Activated CD4-positive, alpha-beta memory T cell treated with anti-CD3 and anti-CD28 coated beads, Interleukin-2, amount 10 ng/mL, durations not matched to agents 7 days and 5 days (primary cell): ENCODE results near the gene KCNJ18. TPM values are rescaled to one million over a fixed set of nuclear protein-coding genes. Genes with fewer than 3 reads are reported as not detected.
"Not testable (repeated sequence)": the region's sequence is repeated elsewhere in the genome, so short reads cannot be mapped to it uniquely, and the experiment has no call there.

Experiments
- CTCF ChIA-PET: fragments of 350-600 bp; sonication (Branson Sonifier 250); formaldehyde crosslinking; loops from one replicate; lab custom pipeline; 2021; ENCODE audit warnings: antibody characterized with exemption, inconsistent platforms; lab: Charles Lee
- POLR2A ChIA-PET: fragments of 350-600 bp; sonication (Branson Sonifier 250); formaldehyde crosslinking; loops from one replicate; lab custom pipeline; 2021; ENCODE audit warnings: antibody characterized with exemption; lab: Charles Lee
- DNase-seq: peaks from one replicate; pipeline ENCODE4 v3.0.0-alpha.2; 2020
- H3K27ac Mint-ChIP-seq: one replicate; pipeline ENCODE4 v1.8.0; 2021; ENCODE audit warnings: mild to moderate bottlenecking, mixed read lengths
- H3K27me3 Mint-ChIP-seq: one replicate; pipeline ENCODE4 v1.8.0; 2021; ENCODE audit warnings: mixed read lengths
- H3K36me3 Mint-ChIP-seq: one replicate; pipeline ENCODE4 v1.8.0; 2021; ENCODE audit warnings: low read depth, mixed read lengths
- H3K4me1 Mint-ChIP-seq: one replicate; pipeline ENCODE4 v1.8.0; 2021; ENCODE audit warnings: mixed read lengths
- H3K4me3 Mint-ChIP-seq: one replicate; pipeline ENCODE4 v1.8.0; 2021; ENCODE audit warnings: mild to moderate bottlenecking, mixed read lengths
- H3K9me3 Mint-ChIP-seq: one replicate; pipeline ENCODE4 v1.8.0; 2021; ENCODE audit warnings: mixed read lengths
- total RNA-seq, 2 experiments: library from RNA; stranded (reverse); gene quantifications; one replicate each; pipeline ENCODE4 v1.2.3, GENCODE V29; 2021

KCNJ18 gene
- total RNA-seq, 2 experiments from 2014 or later = not detected

- POLR2A ChIA-PET, DNase-seq, H3K27ac Mint-ChIP-seq, H3K36me3 Mint-ChIP-seq, H3K4me1 Mint-ChIP-seq, H3K4me3 Mint-ChIP-seq, H3K9me3 Mint-ChIP-seq, H3K27me3 Mint-ChIP-seq, CTCF ChIA-PET: not testable (repeated sequence)
Measured at GRCh38 chr17:21696842-21697507, 4.7 kb downstream of the KCNJ18 start.

GRCh38 chr17:21697508-21697860 is 5.2 kb downstream of the KCNJ18 start:
- H3K4me1 Mint-ChIP-seq, H3K27me3 Mint-ChIP-seq, H3K27ac Mint-ChIP-seq, H3K36me3 Mint-ChIP-seq, DNase-seq, H3K9me3 Mint-ChIP-seq, H3K4me3 Mint-ChIP-seq, CTCF ChIA-PET, POLR2A ChIA-PET: not testable (repeated sequence)

GRCh38 chr17:21698437-21699075 is 6.2 kb downstream of the KCNJ18 start:
- H3K4me3 Mint-ChIP-seq, POLR2A ChIA-PET, H3K36me3 Mint-ChIP-seq, H3K4me1 Mint-ChIP-seq, CTCF ChIA-PET, H3K27ac Mint-ChIP-seq, H3K9me3 Mint-ChIP-seq, DNase-seq, H3K27me3 Mint-ChIP-seq: not testable (repeated sequence)

GRCh38 chr17:21699124-21699523 is 6.8 kb downstream of the KCNJ18 start:
- CTCF ChIA-PET = not testable (repeated sequence)

GRCh38 chr17:21699573-21700236 is 7.4 kb downstream of the KCNJ18 start:
- H3K4me1 Mint-ChIP-seq, DNase-seq, H3K27me3 Mint-ChIP-seq, H3K9me3 Mint-ChIP-seq, H3K4me3 Mint-ChIP-seq, H3K36me3 Mint-ChIP-seq, CTCF ChIA-PET, POLR2A ChIA-PET, H3K27ac Mint-ChIP-seq: not testable (repeated sequence)

More at GRCh38 chr17:21699124-21699523, 6.8 kb downstream of the KCNJ18 start:
- H3K36me3 Mint-ChIP-seq, H3K4me3 Mint-ChIP-seq, H3K27ac Mint-ChIP-seq, POLR2A ChIA-PET, H3K27me3 Mint-ChIP-seq, H3K4me1 Mint-ChIP-seq, DNase-seq, H3K9me3 Mint-ChIP-seq: not testable (repeated sequence)

- H3K4me1 Mint-ChIP-seq, H3K27me3 Mint-ChIP-seq, H3K36me3 Mint-ChIP-seq, CTCF ChIA-PET, H3K9me3 Mint-ChIP-seq, DNase-seq, H3K27ac Mint-ChIP-seq, POLR2A ChIA-PET, H3K4me3 Mint-ChIP-seq: not testable (repeated sequence)
Measured at GRCh38 chr17:21701090-21701489, 8.8 kb downstream of the KCNJ18 start.

- DNase-seq, H3K9me3 Mint-ChIP-seq, CTCF ChIA-PET, H3K4me1 Mint-ChIP-seq, H3K4me3 Mint-ChIP-seq, POLR2A ChIA-PET, H3K36me3 Mint-ChIP-seq, H3K27ac Mint-ChIP-seq, H3K27me3 Mint-ChIP-seq: not testable (repeated sequence)
Measured at GRCh38 chr17:21702029-21702428, 9.7 kb downstream of the KCNJ18 start.

GRCh38 chr17:21702521-21702920 is 10.2 kb downstream of the KCNJ18 start:
- DNase-seq, H3K27ac Mint-ChIP-seq, CTCF ChIA-PET, POLR2A ChIA-PET, H3K36me3 Mint-ChIP-seq, H3K9me3 Mint-ChIP-seq, H3K4me3 Mint-ChIP-seq, H3K27me3 Mint-ChIP-seq, H3K4me1 Mint-ChIP-seq: not testable (repeated sequence)

GRCh38 chr17:21702940-21703640 is 10.8 kb downstream of the KCNJ18 start:
- H3K27me3 Mint-ChIP-seq, DNase-seq, H3K4me3 Mint-ChIP-seq, H3K27ac Mint-ChIP-seq, H3K9me3 Mint-ChIP-seq, CTCF ChIA-PET, POLR2A ChIA-PET, H3K4me1 Mint-ChIP-seq, H3K36me3 Mint-ChIP-seq: not testable (repeated sequence)

GRCh38 chr17:21703891-21704872 is 11.9 kb downstream of the KCNJ18 start:
- POLR2A ChIA-PET, H3K36me3 Mint-ChIP-seq, H3K27me3 Mint-ChIP-seq: not testable (repeated sequence)

GRCh38 chr17:21705021-21705601 is 12.8 kb downstream of the KCNJ18 start:
- no peaks in the 10 kb centered on the region for H3K4me1 Mint-ChIP-seq
- ChIA-PET CTCF (no interaction called here), POLR2A (no interaction called here)
- no peaks in the 10 kb centered on the region for H3K27me3 Mint-ChIP-seq
- no peak for DNase-seq
- H3K9me3 Mint-ChIP-seq = peaks cover 6% of the 10 kb centered on the region
- H3K27ac Mint-ChIP-seq = no peak overlapping the region
- H3K36me3 Mint-ChIP-seq = no peaks in the 10 kb centered on the region
- H3K4me3 Mint-ChIP-seq = no peak overlapping the region

More at GRCh38 chr17:21703891-21704872, 11.9 kb downstream of the KCNJ18 start:
- H3K9me3 Mint-ChIP-seq, H3K4me1 Mint-ChIP-seq, H3K4me3 Mint-ChIP-seq, CTCF ChIA-PET, H3K27ac Mint-ChIP-seq, DNase-seq: not testable (repeated sequence)

GRCh38 chr17:21705746-21706145 is 13.4 kb downstream of the KCNJ18 start:
- H3K27ac Mint-ChIP-seq, H3K9me3 Mint-ChIP-seq, H3K4me1 Mint-ChIP-seq, POLR2A ChIA-PET, H3K36me3 Mint-ChIP-seq, H3K4me3 Mint-ChIP-seq, H3K27me3 Mint-ChIP-seq, CTCF ChIA-PET, DNase-seq: not testable (repeated sequence)
